Kidney tubule cell (primary cell): ENCODE results near the gene LRRC15.

Source experiments
- DNase-seq: peaks from one replicate; pipeline ENCODE4 v3.0.0-alpha.2; 2018; ENCODE audit warnings: low spot score

LRRC15 gene

DNA sequence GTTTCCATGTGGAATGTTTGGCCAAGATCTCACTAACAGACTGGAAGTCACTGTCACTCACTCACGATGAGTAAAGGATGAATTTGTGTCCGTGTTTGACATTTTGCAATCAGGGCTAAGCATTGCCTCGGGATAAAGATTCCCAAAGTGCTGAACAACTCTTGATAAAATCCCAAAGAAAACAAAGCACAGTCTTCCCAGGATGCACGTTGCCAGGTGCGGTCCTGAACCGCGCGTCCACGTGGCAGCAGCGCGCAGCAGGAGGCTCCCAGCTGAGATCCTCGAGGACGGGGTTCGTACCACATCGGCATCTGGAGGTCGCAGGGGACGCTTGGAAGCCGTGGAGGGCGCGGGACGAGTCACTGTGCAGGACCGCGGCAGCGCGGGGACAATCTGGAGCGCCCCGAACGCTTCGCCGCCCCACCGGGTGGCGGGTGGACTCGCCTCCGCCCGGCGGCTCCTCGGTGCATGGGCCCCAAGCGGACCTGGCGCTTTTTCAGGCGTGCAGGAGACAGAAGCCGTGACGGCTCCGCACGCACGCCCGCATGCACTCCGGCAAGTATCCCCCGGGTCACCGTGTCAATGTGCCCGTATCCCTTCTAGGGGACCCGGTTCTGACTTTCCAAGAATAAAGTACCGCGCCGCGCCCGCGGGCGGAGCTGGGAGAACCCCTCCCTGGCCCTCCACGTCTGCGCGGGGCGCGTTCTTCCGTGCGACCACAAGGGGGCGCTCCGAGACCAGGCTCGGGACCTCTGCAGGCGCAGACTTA, 36.1 kb downstream of the LRRC15 start:
- peak; percentile 80 for DNase-seq

DNA sequence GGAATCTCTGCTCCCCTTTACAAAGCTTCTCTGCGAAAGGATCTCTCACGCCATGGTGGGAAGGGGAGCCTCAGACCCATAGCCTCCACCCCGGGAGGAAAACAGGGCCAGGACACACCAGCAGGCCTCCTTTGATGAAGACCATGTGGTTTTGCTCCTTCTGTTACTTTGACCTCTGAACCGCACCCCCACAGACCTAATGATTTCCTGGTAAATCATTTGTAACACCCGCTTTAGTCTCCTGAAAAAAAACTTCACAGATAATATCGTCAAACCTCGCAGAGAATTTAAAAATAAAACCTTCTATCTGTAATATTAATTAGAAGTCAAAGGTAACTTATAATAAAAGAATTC, 36.7 kb downstream of the LRRC15 start:
- DNase-seq: no peak

DNA sequence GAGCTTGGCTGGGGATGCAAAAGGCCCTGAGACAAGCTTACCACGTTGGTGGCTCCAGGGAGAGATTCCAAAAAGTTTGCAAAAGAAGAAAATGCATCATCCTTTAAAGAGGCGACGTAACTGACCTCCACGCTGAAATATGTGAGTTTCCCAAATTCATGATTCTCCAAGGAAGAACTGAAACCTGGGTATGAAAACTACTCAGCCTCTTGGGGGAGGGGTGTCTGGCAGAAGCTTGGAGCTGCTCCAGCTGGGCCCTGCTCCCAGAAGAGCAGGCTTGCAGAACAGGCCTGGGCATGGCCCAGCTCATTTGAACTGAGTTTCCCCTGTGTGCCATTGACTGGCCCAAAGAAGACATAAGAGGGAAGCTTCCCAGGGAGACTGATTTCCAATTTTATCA, 39.0 kb downstream of the LRRC15 start:
- peak; percentile 53 for DNase-seq

DNA sequence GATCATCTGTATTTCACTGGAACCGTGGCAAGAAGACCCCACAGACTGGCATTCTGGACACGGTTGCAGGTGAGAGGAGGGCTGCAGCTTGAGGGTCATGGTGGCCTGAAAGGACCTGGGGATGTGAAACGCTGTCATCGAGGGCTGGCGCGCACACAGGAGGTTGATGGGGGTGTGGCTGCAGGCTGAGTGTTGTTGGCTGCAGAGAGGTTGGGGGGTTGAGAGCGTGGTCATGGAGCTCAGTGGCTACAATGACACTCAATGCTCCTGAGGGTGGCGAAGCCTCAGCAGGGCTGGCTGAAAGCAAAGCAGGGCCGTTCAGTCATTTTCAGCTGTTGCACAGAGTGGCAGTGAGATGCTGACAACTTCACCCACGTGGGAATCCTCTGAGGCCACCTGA, 39.4 kb downstream of the LRRC15 start:
- DNase-seq: no peak

DNA sequence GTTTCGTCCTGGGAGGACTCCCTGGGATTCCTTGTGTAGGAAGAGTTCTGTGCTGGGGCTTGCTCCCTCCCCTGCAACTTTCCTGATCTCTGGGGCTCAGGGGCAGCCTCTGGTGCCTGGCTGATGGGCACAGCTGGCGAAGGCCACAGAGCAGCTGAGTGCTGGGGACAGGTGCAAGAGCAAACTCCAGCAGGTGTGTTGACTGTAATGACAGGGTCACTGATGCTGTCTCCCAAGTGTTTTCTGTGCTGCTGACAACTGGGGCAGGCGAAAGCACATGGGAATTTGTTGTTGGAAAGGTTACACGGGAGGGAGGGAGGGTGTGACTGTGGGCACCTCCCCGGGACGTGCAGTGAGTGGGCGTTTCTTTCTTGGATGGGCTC, 40.0 kb downstream of the LRRC15 start:
- no peak for DNase-seq

DNA sequence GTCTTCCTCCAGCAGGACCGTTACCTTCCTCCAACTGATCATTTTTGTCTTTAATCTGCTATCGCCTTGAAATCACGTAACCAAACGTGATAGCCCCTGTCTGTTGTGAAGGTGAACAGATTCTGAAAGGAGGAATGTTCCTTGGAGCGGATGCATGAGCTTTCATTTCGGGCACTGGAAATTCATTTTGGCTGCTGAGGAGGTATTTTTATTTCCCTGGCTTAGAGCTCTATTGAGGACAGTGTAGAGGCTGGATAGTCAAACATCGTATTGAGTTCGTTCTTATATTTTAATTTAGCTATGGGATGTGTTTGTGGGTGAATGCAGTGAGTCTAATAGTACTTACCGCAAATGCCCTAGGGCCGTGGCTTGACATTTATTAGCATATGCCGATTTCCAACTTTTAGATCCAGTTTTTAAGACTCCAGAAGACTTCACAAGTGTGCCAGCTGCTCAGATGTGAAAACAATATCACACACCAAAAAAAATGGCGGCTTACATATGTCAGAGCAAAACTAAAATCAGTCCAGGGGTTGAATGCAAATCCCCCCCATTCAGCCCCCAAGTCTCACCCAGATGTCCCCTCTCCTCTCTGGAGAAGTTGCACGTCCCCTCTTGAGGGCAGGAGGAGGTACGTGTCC, 40.5 kb downstream of the LRRC15 start:
- no peak for DNase-seq

DNA sequence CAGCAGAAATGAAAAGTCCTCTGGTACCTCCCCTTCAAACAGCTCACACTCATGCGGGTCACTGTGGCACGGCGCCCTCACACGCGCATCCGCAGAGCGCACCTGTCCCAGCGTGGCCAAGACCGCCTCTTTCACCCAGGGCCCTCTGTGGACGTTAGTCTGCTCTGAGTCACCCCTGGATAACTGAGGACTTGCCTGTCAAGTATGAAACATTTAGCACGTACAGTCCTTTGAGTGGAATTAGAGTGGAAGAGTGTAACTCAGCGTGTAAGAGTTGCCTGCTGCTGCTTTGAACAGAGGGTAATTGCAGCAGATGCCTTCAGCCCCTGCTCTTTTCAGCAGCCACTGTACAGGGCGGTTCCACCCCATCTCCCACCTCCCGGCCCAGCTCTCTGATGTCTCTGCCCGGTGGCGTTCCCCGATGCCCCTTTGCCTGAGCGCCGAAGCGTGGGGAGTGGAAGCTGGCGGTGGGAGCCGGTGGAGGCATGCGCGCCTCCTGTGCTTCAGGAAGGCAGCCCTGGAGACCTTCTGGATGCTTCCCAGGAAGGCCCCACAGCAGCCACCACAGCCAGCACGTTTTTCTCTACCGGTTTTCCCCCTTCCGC, 41.4 kb downstream of the LRRC15 start:
- DNase-seq: peak; percentile 84

DNA sequence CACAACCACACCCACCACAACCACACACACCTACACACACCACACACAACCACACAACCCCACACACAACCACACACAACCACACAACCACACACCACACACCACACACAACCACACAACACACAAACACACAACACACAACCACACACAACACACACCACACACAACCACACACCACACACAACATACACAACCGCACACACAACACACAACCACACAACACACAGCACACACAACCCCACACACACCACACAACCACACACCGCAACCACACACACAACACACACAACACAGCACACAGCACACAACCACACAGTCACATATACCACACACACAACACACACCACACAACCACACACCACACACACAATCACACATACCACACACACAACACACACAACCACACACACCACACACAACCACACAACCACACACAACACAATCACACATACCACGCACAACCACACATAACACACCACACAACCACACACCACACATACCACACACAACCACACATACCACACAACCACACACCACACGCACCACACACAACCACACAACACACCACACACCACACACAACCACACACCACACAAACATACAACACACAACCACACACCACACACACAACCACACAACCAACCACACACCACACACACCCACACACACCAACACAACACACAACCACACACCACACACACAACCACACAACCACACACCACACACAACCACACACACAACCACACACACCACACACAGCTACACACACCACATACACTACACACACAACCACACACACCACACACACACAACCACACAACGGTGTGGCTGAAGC, 42.1 kb downstream of the LRRC15 start:
- no peak for DNase-seq

DNA sequence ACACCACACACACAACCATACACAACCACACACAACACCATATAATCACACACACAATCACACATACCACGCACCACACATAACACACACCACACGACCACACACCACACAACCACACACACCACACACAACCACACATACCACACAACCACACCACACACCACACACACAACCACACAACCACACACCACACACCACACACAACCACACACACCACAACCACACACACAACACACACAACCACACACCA, 42.6 kb downstream of the LRRC15 start:
- DNase-seq: no peak

DNA sequence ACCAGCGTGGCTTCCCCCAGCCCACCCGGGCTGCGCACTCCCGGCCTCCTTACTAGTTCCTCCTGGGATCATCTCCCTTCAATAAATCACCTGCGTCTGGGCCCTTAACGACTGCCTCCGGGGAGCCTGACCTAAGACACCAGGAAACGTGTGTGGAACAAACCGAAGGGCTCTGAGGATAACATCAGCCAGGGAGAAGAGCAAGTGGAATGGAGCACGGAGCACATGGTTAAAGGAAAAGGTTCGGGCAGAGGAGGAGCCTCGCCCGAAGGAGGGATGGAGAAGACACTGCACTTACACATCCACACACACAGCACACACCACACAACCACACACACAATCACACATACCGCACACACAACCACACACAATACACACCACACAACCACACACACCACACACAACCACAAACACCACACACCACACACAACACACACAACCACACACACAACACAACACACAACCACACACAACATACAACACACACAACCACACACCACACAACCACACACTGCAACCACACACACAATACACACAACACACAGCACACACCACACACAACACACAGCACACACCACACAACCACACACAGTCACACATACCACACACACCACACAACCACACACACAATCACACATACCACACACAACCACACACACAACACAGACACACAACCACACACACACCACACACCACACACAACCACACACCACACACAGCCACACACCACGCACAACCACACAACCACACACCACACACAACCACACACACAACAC, 43.2 kb downstream of the LRRC15 start:
- DNase-seq: no peak

DNA sequence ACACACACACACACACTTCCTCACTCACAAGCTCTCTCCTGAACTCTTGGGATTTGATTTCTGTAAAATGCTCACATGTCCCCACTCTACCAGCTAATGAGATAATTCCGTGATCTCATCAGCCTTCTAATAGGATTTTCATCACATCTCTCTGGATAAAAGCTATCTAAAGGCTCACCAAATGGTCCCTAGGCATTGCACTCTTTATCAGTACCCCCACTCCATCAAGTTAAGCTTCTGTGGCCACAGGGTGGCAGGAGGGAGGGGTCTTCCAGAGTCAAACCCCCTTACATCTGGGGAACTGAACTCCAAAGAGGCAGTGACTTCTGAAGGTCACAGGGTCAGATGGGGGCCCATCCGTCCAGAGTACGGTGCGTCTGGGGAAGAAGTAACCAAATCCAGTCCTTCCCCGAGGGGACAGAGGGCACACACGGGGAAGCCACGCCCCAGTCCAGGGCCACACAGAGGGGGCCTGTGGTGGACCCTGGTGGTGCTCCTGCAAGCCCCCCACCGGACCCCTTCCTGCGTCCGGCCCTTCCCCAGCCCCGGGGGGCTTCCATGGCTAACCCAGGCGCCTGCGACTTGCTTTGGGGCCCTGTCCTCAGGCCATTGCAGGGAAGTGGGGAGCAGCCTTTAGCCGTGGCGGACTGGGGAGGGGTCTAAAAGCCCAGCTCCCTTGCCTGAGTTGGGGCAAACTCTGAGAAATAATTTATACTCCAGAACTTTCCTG, 44.0 kb downstream of the LRRC15 start:
- DNase-seq: no peak

DNA sequence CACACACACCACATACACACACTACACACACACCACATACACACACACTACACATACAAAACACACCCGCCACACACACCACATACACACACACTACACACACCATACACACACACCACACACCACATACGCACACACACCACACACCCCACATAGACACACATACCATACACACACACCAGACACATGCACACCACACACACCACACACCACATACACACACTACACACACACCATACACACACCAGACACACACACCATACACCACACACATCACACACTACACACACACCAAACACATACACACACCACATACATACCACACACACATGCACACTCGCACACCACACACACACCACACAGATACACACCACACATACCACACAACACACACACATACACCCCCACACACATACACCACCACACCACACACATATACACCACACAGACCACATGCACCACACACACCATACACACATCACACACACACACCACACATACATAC, 44.7 kb downstream of the LRRC15 start:
- no peak for DNase-seq

DNA sequence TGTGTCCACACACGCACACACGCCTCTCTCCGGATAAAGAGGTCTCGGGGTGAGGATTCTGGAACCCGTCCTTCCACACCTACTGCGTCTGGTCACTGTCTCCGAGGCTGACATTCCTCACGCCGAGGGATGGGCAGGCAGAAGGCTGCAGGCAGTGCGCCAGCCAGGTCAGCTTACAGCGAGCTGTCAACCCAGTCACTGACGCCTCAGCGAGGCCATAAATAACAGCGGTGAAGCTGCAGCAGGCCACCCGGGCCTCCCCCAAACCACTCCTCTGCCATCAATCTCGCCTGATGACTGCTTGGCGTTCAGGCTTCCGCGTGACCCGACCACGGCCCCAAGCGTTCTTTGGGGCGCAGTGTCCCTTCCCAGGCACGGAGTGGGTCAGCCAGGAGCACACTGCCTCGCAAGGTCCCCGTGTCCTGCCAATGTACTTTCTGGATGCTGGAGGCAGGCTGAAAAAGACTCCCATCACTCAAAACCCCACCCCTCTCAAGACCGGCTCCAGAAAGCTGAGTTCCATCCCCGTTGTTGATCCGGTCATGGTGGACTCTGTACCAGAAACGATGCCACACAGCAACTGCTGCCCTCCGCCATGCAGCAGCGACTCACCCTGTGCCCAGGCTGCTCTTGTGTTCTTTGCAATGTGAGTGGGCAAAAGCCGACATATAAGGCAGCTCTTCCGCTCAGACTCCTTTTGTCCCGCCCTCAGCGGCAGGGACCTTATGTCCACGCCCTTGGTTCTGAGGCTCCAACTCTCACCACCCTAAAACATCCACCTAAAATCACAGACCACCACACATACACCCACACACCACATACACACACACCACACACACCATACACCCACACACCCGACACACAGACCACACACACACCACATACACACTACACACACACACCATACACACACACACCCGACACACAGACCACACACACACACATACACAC, 45.5 kb downstream of the LRRC15 start:
- peak; percentile 64 for DNase-seq

DNA sequence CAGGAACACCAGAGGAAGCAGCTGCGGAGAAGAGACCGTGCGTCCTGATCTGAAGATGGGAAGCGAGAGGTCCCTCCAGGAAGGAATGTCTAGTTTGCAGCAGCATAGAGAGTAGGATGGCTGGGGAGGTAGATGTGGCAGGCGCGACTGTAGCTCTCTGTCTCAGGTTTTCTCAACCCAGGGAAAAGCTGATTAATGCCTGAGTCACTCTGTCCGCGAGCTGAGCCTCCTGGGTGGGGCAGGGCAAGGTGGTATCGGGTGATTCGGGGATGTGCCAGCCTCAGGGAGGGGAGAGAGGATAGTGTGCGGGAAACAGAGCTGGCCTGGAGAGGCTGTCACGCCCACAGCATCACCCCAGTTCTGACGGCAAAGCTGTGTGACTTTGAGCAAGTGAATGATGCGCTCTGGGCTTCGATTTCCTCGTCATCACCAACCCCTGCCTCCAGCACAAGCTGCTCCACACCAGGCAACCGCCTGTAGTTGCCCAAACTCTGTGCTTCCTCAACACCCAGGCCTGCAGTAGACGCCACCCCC, 46.8 kb downstream of the LRRC15 start:
- peak; percentile 86 for DNase-seq

DNA sequence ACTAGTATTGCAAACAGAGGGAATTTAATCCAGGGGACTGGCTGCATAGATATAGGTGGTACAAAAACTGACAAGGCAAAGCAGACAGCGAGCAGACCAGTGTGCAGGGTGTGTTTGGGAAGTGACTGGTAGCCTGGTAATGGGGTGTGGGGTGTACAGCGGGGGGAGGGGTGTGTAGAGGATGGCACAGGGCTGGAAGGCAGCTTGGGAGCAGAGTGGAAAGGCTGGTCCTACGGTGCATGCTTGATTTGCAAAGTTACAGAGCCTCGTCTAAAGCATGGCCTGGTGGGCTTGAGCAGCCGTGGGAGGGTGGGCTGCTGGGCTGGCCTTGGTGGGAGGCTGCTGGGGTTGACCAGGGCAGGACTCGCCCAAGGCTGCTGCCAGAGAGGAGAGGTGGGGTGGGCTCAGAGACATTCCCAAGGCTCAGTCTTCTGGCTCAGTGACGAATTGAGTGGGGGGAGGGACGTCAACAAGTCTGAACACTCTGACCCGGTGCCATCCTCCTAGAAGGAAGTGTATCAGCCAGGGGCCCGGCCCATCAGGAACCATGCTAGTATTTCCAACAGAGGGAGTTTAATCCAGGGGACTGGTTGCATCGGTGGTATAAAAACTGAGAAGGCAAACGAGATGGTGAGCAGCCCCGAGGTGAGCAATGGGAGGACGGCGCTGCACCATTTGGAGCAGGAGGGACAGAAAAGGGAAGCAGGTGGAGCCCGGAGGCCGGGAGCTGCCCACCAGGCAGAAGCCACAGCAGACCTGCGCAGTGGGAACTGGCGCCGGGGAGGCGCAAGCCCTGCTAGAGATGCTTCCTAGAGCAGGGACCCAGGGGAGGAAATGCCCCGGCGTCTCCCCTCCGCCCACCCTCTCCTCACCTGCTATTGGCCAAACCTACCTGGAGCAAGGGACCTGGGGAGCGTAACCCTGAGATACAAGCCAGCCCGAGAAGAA, 47.6 kb downstream of the LRRC15 start:
- DNase-seq: no peak

DNA sequence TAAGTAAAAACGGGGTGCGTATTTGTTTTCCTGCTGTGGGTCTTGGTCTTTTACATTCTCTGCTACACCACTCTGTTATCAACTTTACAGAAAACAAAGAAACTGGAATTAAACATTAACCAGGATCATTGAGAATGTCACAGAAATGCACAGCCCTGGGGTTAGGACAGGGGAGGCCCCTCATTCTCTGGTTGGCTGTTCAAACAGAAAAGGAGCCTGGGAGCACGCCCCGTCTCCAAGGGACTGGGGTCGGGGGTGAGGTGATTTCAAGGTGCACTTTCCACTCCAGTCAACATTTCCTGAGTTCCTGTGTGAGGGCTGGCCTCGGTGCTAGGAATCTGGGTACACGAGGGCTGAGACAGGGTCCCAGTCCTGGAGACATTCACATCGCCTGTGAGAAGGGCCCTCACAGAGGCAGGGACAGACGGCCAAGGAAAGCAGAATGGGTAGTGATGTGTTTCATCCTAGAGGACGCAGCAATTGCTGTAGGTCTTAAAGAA, 48.7 kb downstream of the LRRC15 start:
- DNase-seq: peak; percentile 20

DNA sequence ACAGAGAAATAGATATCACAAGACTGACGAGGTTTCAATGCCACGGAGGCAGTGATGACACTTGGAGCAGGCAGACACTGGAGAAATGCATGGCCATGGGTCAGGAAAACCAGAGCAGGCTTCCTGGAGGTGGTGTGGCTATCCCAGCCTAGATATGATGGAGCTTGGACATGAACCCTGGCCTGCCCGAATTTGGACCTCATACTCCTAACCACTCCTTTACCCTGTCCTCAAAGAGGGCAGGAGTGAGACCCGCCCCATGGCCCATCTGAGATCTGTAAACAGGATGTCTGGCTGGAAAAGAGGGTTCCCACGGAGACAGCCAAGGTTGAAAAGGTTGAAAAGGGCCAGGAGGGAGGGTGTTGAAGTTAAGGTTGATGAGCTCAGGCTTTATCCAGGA, 49.4 kb downstream of the LRRC15 start:
- no peak for DNase-seq

DNA sequence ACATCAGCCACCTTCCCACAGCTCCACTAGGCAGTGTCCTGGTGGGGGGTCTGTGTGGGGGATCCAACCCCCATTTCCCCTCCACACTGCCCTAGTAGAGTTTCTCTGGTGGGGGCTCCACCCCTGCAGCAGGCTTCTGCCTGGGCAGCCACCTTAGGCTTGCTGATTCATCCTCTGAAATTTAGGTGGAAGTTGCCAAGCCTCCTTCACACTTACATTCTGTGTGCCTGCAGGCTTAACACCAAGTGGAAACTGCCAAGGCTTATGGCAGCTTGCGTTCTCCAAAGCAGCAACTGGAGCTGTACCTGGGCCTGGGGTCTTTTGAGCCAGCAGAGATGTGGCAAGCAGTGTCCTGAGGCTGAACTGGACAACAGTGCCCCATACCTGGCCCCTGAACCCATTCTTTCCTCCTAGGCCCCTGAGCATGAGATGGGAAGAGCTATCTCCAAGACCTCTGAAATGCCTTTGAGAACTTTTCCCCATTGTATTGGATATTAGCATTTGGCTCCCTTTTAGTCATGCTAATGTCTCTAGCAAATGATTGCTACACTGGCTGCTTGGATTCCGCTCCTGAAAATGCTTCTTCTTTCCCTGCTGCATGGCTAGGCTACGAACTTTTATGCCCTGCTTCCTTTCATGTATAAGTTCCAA, 50.9 kb downstream of the LRRC15 start:
- no peak for DNase-seq
